HG03558 (cell line): ENCODE data around the gene PCDH17.

Source experiments
- ATAC-seq: cut with Tn5 transposase; IDR thresholded peaks from one replicate; pipeline ENCODE4 v1.9.1; 2021; ENCODE audit warnings: moderate number of reproducible peaks; ENCODE audit not compliant: unreplicated experiment; ENCODE audit errors: extremely low read depth

PCDH17 gene, protein sequence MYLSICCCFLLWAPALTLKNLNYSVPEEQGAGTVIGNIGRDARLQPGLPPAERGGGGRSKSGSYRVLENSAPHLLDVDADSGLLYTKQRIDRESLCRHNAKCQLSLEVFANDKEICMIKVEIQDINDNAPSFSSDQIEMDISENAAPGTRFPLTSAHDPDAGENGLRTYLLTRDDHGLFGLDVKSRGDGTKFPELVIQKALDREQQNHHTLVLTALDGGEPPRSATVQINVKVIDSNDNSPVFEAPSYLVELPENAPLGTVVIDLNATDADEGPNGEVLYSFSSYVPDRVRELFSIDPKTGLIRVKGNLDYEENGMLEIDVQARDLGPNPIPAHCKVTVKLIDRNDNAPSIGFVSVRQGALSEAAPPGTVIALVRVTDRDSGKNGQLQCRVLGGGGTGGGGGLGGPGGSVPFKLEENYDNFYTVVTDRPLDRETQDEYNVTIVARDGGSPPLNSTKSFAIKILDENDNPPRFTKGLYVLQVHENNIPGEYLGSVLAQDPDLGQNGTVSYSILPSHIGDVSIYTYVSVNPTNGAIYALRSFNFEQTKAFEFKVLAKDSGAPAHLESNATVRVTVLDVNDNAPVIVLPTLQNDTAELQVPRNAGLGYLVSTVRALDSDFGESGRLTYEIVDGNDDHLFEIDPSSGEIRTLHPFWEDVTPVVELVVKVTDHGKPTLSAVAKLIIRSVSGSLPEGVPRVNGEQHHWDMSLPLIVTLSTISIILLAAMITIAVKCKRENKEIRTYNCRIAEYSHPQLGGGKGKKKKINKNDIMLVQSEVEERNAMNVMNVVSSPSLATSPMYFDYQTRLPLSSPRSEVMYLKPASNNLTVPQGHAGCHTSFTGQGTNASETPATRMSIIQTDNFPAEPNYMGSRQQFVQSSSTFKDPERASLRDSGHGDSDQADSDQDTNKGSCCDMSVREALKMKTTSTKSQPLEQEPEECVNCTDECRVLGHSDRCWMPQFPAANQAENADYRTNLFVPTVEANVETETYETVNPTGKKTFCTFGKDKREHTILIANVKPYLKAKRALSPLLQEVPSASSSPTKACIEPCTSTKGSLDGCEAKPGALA (N-terminal part only)

DNA sequence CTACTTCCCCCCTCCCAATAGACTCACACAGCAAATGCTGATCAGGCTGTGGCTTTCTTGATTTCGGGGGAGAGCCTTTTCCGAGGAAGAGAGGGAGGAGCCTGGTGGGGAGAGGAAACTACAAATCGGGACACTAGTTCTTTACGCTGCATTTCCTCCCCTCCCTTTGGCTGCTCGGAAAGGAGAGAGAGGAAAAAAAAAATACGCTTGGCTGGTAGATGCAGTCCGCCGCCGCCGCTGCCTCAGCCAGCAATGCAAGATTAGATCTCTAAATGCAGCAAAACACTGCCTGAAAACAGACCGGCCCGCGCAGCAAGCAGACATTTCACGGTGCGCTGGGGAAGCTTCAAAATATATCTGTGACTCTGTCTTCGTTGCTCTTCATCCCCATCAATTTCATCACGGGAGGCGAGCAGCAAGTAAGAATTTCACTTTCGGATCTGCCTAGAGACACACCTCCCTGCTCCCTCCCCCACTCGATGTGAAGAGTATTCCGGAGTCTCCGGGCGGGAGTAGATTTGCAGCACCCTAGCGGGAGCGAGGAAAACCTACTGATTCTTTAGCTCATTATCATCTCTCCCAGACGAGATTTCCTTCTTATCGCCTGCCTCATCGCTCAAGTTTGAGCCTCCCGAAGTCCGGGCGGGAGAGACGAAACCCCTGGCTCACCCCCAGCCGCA is at the start of gene PCDH17:
PCDH17 (plus strand) TSS at position 149 of the 680 bp plus-strand sequence. CDS start 803 bp downstream, outside the sequence.
- ATAC-seq = no peak

DNA sequence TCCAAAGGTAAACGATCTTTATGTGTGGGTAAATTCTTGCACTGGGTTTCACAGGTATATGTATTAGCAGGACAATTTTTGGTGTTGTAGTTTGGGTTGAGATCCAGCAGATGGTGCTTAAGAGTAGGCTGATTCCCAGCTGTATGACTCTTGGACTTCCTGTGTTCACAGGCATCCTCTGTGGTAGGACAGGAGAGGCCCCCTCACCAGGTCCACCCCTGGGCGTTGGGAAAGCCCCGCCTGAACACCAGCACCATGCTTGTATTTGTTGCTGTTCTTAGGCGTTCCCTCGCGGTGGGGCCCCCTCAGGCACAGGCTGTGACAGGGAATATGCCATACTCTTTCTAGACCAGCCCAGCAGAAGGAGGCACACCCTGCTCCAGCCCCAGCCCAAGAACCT is 49.5 kb upstream of the PCDH17 start:
- ATAC-seq = no peak

DNA sequence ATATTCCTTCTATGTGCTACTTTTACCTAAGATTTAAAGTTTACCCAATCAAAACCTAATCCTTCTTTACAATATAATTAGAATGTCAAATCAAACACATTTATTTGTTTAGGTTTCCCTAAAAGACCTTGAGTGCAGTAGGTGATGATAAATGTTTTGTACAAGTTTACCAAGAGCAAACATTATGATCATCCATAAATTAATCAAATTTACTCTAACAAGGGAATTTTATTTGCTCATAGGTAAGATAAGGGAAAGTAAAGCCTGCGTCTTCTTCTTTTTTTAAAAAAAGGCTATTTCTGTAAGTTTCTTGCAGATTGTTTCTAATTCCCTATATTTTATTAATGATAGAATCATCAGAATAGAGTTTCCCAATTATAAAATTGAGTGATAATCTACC is 48.0 kb upstream of the PCDH17 start:
- no peak for ATAC-seq

DNA sequence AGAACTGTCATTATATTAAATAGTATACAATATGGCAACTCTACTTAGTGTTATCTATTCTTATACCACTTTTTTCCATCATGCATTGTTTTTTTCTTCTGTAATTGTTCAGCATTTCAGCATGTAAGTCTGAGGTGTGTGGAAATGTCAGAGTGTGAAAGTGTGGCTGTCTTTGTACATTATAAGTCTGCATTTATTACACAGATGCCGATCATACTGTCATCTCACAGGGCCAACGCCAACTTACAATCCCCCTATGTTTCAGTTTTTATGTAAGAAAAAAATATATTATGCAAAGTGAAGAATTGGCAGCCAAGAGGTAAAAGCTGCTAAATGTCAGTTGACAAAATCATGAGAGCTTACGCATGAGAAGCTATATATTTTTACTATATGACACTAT is 42.9 kb upstream of the PCDH17 start:
- no peak for ATAC-seq

DNA sequence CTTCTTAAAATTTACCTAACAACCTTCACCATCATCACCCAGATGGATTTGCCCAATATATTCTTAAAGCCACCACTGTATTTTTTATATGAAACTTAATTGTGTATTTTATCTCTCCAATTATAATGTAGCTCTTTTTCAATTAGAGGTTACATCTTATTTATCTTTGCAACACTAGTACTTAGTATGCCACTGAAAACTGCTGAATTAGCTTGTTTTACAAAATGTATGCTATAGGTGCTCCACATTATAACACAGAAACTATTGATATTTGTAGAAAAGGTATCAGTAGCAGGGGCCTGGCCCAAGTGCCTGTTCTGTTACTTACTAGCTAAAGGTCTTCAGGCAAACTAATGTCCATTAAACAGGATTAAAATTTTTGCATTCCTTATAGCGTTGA is 35.8 kb upstream of the PCDH17 start:
- ATAC-seq = no peak

DNA sequence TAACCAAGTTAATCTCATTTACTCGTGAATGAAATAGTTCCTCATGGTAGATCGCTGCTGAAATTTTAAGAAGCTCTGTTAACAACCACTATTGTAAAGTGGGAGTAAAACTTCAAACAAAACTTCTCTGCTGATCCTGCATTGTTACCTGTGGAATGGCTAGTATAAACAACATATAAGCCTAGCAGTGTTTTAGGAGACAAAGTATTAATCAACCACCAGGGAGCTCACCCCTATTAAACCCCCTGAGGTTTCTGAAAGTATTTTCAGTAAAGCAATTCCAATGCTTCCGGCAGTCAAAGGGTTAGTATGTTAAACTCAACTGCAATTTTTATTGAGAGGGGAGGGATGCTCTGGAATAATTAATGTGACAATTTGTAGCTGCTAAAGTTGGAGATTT is 30.0 kb upstream of the PCDH17 start:
- no peak for ATAC-seq

DNA sequence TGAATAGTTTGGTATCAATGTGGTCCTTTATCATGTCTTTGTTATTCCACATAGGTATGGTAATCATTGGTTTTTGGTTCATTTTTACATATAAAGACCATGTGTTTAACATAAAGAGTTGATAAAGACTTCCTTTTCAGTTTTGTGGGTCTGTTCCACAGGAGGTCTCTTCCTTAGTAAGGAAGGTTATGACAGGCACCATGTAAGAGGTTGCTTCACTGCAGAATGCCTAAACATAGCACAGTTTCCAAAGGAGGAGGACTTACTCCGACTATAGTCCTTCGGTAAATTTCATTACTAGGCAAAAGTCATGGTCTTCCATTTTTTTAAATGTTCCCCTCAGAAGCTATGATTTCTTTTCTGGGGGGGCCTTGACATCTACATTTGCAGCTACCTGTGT is 27.1 kb upstream of the PCDH17 start:
- ATAC-seq = no peak

DNA sequence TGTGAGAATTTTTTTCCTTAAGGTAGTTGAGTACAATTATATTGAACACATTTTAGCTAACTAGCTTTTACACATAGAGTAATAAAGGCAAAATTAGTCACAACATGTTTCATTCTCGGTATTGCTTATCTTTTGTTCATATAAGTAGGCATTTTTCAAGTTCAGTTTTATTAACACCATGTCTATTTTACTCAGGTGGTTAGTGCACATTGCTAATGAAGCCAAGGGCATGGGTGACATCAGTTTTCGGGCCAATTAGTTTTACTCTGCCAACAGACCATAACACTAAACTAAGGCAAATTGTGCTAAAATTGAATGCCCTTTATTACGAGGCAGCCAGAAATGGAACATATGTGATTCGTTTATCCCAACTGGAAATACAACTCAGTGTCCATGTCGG is 19.6 kb upstream of the PCDH17 start:
- ATAC-seq = no peak

DNA sequence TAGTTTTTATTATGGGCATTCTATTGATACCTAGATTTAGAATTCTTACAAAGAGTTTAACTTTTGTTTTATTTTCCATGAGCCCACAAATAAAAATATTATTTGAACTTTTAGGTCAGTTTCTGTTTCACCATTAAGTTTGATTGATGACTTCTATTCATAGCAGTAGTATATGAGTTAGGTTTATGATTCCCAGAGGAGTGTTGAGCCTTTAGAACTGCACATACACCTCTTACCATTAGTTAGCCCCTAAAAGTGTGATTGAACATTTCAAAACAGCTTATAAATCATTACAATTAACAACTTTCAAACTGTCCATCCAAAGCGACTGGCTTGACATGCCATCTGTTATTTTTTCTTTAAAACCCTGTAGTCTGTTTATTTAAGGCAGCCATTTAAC is 19.0 kb upstream of the PCDH17 start:
- ATAC-seq = no peak

DNA sequence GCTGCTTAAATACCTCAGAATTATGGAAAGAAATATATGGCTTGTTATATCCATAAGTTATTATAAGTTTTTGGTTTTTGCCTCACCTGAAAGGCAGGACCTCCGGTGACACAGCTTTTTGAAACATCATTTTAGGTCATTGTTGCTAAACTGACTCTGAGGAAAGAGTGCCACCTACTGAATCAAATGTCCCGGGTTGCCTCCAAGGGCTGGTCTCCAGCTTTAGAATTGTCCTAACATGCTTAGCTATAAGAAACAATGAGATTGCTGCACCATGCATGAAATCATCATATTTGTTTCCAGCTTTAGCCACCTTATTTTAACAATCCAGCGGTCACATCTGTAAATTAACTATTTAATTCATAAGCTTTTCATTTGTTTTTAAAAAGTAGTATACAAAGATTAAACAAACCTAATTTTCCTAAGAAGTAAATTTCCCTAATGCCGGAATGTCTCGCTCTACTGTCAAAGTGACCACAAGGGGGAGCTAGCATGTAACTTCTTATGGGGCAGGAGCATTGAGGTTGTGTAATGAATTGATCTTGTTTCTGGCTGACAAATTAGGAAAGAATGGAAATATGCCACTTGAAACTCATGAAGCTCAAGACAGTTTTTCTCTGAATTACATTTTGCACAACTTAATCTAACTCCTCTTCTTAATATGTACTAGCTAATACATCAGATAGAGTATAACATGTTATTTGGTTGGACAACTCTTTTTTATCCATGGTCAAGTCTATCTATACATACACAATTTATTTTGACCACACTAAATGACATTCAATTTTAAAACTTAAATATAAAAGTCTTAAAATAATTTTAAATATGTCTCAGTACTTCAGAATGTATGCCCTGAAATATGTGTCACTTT is 6.7 kb upstream of the PCDH17 start:
- ATAC-seq = no peak

DNA sequence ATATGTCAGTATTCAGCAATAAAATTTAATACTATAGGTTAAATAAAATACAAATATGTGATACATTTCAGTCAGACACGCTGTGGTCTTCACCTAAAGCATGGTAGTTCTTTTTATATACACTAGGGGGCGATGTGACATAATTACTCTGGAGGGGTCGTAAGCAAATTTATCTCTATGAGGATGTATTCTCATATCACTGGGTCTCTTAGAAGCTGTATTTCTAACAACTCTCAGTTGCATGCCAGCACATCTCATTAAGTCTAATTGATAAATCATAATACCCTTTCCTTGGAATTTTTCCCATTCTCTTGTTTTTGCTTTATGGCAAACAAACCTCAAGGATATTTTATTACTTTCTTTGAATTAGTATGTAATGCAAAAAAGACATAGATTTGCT is 3.9 kb upstream of the PCDH17 start:
- ATAC-seq = no peak

DNA sequence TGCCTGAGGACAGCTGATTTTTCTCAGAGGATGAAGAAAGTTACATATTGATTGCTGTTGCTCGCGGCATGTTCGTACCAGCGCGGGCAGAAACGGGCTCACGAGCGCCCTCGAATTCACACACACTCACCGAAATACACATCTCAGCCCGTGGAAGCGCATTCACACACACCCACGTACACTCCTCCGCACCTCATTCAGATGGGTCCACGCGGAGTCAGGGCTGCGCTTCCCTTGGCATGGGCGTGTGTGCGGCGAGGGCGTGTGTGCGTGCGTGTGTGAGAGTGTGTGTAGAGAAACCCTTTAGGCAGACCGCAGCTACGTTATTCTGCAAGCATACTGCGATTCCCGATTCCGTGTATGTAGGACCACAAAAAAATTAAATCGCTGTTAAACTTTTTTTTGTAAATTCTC is 2.1 kb upstream of the PCDH17 start:
- no peak for ATAC-seq

DNA sequence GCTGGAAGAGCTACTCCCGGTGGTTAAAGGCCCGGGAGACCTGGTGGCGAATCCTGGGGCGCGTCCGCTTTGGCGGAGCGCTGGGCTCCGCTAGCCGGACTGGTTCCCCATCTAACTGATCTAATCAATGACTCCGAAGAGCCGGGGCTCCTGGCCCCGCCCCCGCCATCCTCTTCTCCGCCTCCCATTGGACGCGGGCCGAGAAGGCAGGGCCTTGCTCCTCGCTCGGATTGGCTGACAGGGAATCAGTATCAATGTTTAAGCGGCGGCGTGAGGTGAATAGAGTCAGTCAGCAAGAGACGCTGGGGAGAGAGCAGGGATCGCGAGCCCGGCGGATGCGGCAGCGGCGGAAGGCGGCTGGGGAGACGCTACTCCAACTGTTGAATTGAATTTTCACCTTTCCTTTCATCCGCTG is 1.7 kb upstream of the PCDH17 start:
- no peak for ATAC-seq

DNA sequence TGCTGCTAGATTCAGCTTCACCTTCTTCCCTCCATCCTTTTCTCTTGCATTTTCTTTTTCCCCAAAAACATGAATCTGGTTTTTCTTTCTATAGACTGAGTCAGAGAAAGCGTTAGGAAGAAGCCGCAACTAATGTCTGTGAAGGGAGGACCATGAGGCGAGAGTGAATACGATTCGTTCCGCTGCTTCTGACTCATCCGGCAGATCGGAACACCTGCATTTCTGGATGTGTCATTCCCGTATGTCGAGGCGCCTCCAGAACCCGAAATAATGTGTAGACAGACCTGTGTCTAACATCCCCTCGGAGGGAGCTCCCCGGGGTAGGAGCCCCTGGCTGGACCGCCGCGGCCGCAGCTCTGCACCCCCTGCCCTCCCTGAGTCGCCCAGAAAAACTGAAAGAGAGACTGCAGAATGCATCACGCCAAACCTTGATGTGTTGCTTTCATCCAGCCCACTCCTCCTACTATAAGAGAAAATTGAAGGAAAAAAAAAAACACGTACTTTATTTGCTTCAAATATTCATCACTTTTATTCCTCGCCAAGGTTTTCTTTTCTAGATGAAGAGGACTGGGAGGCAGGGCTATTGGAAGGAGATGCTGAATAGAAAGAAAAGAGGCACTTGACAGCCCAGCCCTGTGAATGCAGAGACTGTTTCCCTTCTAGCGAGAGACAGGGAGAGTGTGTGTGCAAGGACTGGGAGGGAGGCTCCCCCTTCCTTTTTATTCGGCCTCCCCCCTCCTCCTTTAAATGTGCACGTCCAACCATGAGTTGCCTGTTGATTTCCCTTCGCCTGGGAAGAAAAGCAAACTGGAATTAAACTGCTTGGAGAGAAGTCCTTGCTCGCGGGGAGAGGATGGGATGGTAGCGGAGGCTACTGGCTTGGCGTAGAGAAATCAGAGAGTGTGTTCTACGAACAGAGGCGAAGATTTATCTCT is 616 bp upstream of the PCDH17 start:
- ATAC-seq = no peak

DNA sequence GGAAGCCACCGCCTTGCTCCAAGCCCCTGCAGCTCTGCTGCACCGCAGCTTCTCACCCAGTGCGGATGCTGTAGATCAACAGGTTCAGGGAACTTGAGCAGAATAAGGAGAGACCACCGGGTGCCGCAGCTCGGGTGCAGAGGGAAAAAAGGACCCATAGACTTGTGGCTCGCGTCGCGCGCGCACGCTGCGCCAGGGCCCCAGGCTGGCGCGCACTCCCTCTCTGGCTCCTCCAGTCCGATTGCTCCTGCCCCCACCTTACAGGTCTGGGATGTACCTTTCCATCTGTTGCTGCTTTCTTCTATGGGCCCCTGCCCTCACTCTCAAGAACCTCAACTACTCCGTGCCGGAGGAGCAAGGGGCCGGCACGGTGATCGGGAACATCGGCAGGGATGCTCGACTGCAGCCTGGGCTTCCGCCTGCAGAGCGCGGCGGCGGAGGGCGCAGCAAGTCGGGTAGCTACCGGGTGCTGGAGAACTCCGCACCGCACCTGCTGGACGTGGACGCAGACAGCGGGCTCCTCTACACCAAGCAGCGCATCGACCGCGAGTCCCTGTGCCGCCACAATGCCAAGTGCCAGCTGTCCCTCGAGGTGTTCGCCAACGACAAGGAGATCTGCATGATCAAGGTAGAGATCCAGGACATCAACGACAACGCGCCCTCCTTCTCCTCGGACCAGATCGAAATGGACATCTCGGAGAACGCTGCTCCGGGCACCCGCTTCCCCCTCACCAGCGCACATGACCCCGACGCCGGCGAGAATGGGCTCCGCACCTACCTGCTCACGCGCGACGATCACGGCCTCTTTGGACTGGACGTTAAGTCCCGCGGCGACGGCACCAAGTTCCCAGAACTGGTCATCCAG is 964 bp downstream of the PCDH17 start:
- ATAC-seq = no peak

DNA sequence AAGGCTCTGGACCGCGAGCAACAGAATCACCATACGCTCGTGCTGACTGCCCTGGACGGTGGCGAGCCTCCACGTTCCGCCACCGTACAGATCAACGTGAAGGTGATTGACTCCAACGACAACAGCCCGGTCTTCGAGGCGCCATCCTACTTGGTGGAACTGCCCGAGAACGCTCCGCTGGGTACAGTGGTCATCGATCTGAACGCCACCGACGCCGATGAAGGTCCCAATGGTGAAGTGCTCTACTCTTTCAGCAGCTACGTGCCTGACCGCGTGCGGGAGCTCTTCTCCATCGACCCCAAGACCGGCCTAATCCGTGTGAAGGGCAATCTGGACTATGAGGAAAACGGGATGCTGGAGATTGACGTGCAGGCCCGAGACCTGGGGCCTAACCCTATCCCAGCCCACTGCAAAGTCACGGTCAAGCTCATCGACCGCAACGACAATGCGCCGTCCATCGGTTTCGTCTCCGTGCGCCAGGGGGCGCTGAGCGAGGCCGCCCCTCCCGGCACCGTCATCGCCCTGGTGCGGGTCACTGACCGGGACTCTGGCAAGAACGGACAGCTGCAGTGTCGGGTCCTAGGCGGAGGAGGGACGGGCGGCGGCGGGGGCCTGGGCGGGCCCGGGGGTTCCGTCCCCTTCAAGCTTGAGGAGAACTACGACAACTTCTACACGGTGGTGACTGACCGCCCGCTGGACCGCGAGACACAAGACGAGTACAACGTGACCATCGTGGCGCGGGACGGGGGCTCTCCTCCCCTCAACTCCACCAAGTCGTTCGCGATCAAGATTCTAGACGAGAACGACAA is 1.8 kb downstream of the PCDH17 start:
- ATAC-seq = no peak
